AG04449 (cell line): Measurements from ENCODE around the gene CDKN1A.

ENCODE experiments used
- CTCF ChIA-PET: fragments of 350-600 bp; formaldehyde crosslinking; extraction: SDS; loops from one replicate; lab custom pipeline; 2021; ENCODE audit warnings: antibody characterized with exemption; lab: Yijun Ruan, JAX
- POLR2A ChIA-PET: fragments of 400-600, 350-600 bp; formaldehyde crosslinking; extraction: SDS; loops from one replicate; lab custom pipeline; 2020; ENCODE audit warnings: antibody characterized with exemption, inconsistent platforms; lab: Yijun Ruan, JAX
- DNase-seq: peaks from one replicate; pipeline ENCODE4 v3.0.0-alpha.2; 2010; ENCODE audit warnings: low read depth, low spot score
- H3K4me3 ChIP-seq: 2 replicates; pipeline ENCODE4 v1.5.1; 2011; ENCODE audit warnings: low read depth, mild to moderate bottlenecking, control low read depth, low read length
- TF ChIP-seq, protein P1 (sequence below): IDR thresholded peaks from one replicate; pipeline ENCODE4 v1.5.1; 2011; ENCODE audit warnings: mild to moderate bottlenecking, moderate library complexity, low read length, control low read depth, inconsistent platforms; ENCODE audit not compliant: insufficient read depth; ENCODE audit errors: missing control alignments

Gene CDKN1A

DNA sequence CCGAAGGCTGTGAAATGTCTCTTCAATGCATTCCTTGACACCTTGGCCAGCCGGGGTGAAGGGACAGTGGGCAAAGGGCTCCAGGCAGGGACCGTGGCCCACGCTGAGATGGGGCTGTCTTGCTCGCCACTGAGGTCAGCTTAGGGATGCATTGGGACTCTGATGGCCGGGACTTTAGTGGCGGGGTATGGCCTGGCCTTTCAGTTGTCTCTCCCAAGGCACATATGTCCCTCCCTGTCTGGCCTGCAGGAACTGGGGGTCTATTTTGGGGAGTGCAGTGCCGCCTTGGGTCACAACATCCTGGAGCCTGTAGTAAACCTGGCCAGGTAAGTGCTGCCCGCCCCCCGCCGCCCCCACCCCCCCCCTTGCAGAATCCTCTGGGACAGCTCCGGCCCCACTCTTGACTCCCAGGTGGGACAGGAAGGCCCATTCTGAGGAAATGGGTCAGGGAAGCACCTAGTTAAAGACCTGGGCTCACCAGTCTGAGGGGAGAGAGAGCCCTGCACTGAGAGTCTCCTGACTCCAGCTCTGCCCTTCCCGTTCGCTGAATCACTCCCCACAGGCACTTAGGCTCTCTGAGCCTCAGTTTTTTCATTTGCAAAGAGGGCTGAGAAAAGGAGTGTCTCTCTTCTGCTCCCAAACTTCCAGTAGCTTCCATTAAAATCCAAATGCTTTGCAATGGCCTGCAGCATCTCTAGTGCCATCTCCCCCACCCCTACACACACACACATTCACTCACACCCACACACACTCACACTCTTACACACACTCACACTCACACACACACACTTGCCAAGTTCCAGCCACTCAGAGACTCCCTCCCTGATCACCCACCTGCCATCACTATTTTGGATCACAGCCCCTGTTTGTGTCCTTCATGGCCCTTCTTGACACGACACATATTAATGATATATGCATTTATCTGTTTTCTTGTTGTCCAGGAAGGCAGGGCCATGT, 52.2 kb downstream of the CDKN1A start:
- TF ChIP-seq, protein P1, sequence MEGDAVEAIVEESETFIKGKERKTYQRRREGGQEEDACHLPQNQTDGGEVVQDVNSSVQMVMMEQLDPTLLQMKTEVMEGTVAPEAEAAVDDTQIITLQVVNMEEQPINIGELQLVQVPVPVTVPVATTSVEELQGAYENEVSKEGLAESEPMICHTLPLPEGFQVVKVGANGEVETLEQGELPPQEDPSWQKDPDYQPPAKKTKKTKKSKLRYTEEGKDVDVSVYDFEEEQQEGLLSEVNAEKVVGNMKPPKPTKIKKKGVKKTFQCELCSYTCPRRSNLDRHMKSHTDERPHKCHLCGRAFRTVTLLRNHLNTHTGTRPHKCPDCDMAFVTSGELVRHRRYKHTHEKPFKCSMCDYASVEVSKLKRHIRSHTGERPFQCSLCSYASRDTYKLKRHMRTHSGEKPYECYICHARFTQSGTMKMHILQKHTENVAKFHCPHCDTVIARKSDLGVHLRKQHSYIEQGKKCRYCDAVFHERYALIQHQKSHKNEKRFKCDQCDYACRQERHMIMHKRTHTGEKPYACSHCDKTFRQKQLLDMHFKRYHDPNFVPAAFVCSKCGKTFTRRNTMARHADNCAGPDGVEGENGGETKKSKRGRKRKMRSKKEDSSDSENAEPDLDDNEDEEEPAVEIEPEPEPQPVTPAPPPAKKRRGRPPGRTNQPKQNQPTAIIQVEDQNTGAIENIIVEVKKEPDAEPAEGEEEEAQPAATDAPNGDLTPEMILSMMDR, result no peak
- ChIA-PET POLR2A (no interaction called here), CTCF (interaction anchor here (1.1 to 18.0 kb wide), 5 partner anchors 24 to 121 kb away, joined by 3 to 179 read pairs (median 10); no protein-coding TSS in a partner anchor)

DNA sequence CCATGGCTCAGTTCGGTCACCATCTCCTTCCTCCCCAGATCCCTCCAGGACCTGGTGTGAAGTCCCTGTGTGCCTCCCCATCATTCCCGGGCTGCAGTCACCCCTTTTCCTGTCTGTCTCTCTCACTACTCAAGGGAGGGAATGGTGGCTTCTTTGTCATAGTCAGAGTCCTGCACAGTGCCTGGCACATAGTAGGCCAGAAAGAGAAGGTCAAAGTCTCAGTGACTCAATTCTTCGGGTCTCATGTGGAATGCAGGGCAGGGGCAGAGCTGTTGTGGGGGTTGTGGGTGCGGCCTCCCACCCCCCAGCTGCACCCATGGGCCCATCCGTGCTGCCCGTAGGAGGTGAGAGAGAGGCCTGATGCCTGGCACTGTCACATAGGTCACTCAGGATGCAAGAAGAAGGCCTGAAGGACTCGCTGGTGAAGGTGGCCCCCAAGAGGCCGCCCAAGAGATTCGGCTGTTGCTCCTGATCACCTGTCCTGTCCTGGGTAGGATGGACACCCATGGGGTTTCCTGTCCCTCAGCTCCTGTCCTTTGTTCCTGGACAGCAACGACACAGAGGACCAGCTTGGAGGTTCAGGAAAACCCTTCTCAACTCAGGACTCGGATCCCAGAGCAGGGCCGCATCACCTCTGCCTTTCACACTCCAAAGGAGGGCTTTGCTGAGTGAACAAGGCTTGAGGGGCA, 53.3 kb downstream of the CDKN1A start:
- ChIA-PET CTCF (interaction anchor here (1.1 to 1.9 kb wide), 4 partner anchors 24 to 117 kb away, joined by 3 to 6 read pairs (median 4); no protein-coding TSS in a partner anchor), POLR2A (no interaction called here)
- no peak overlapping the region for H3K4me3 ChIP-seq
- TF ChIP-seq, protein P1, result no peak
- DNase-seq, result no peak

More for the DNA sequence above, 52.2 kb downstream of the CDKN1A start:
- no peak for DNase-seq
- H3K4me3 ChIP-seq, result no peak overlapping the region

DNA sequence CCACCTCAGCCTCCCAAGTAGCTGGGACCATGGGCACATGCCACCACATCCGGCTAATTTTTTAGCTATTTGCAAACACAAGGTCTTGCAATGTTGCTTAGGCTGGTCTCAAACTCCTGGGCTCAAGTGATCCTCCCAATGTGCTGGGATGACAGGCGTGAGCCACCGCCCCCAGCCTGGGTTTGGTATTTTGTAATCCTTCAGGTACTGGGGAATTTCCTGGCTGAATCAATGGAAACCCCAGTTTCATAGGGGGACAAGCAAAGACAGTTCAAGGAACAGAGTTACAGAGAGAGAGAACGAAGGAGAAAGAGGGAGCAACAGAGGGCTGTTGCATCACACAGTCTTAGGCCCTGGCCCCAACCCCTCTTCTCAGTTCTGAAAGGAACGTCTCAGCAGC, 54.8 kb downstream of the CDKN1A start:
- ChIA-PET POLR2A (interaction anchor here (0.6 kb wide), 1 partner anchor 405 kb away, joined by 3 read pairs; no protein-coding TSS in a partner anchor), CTCF (interaction anchor here (0.6 to 4.6 kb wide), 10 partner anchors 10 to 119 kb away, joined by 3 to 34 read pairs (median 5); no protein-coding TSS in a partner anchor)
- H3K4me3 ChIP-seq, result no peak overlapping the region
- no peak for DNase-seq
- TF ChIP-seq, protein P1, result no peak

DNA sequence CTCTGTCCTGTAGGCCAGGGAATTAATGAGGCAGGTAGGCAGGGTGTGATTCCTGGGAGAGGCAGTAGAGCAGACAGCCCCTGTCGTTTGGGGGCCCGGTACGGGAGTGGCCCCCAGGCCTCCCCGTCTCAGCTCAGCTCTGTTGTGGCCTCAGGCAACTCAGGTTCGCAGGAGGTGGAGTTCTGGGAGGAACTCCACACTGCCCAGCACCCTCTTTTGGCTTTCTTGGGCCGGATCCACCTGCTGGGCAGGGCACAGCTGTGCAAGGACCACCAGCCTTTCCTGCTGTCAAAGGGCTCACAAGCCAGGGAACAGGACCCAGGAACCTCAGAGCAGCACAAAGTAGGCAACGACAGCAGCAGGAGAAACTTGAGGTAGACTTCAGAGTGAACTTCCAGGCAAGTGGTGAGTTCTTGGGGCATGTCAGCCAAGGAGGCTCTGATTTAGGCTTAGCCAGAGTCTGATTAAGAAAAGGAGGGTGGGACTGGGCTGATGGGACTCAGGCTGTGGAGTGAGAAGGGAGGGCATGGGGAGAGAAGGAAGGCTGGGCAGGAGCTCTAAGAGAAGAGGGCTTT, 56.1 kb downstream of the CDKN1A start:
- ChIA-PET POLR2A (no interaction called here), CTCF (interaction anchor here (1.0 to 6.6 kb wide), 7 partner anchors 10 to 438 kb away, joined by 3 to 35 read pairs (median 17); no protein-coding TSS in a partner anchor)
- no peak for DNase-seq
- H3K4me3 ChIP-seq, result peak overlapping the region; percentile 42
- TF ChIP-seq, protein P1, result no peak

DNA sequence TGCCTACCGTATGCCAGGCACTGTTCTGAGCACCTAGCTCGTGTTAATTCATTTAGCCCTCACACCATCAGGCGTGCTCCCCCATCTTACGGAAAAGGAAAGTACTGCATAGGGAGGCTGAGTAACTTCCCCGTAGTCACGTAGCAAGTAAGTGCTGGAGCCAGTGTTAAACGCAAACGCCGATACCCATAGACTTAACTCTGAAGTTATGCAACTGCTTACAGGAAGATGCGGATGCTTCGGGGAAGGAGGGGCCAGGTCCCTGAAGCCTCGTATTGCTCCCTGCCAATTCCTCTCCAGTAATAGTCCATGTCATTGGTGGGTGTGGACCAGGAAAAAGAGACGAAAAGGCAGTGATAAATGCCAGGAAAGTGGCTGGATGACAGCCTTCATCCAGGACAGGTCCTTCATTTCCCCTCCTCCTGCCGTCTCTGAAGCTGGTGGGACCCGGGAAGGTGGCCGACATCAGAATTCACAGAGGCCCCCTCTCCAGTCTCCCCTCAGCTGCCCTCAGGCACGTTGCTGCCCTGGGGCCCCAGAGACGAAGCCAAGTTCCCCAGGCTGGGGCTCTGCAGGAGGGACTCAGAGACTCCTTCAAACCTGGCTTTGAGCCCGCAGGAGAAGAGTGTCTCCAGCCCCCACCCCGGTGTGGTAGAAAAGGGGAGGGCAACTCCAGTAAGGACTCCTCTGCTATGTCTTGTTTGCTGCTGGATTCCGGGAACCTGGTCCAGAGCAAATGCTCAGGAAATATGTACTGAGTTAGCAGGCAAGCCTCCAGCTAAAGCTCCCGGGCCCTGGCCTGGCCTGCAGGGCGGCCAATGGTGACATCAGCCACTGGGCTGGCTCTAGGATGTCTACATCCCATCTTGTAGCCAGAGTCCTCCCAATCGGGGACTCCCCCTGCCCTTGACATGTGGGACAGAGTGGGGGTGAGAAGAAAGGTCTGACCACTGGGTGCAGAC, 56.9 kb downstream of the CDKN1A start:
- POLR2A ChIA-PET, result no interaction called here
- H3K4me3 ChIP-seq, result peak overlapping the region; percentile 42
- CTCF ChIA-PET, result interaction anchor here (0.9 to 6.6 kb wide), 10 partner anchors 9 to 437 kb away, joined by 3 to 35 read pairs (median 6); no protein-coding TSS in a partner anchor
- TF ChIP-seq, protein P1, result peak; percentile 23
- DNase-seq, result peak; percentile 91
